ENCODE results near the gene FURIN. TPM values are rescaled to one million over a fixed set of nuclear protein-coding genes. Genes with fewer than 3 reads are reported as not detected.

Gene FURIN
- polyA plus RNA-seq, 3 donors: 6.5 to 47.3 (median 14.3) TPM

DNA sequence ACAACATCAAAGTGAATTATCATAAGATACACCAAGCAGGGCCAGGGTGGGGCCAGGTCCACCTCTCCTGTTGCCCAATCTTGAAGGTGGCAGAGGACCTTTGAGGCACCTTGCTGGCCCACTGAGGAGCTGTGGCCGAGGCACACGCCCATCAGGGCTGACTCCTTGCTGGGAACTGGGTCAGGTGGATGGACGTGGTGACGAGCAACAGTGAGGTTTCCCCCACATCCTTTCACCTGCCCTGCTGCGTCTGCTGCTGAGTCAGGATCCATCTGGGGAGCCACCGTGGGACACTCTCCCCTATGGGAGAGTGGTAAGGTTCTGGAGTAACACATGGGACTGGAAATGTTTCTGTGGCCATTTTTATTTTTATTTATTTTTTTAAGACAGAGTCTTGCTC lies 17.3 kb upstream of the FURIN start:
- no peak overlapping the region for H2AFZ ChIP-seq (ENCODE audit: insufficient read depth, low read depth, low read length, poor library complexity, severe bottlenecking)
- H3K9me3 ChIP-seq (replicated peaks in 1 of 2; ENCODE audit: control insufficient read depth in 1 of 2, insufficient read depth in 1 of 2, low read length in 2 of 2): no peaks in the 10 kb centered on the region
- H3K27me3 ChIP-seq (ENCODE audit: control insufficient read depth in 2 of 2, insufficient read depth in 2 of 2, low read length in 2 of 2): no peaks in the 10 kb centered on the region
- H3K4me1 ChIP-seq (ENCODE audit: control insufficient read depth in 1 of 2, insufficient read depth in 2 of 2, low read length in 2 of 2): peaks cover 26 to 48% of the 10 kb centered on the region in 2 donors
- Mint-ChIP-seq H3K27ac (peak overlapping the region in 5 of 7 donors; percentile 3 to 94 (median 54)), H3K9me3 (peaks cover 0 to 3% (median 0%) of the 10 kb centered on the region in 7 donors), H3K4me1 (peaks cover 43% of the 10 kb centered on the region), H3K36me3 (peaks cover 39 to 66% of the 10 kb centered on the region in 2 donors), H3K27me3 (ENCODE audit: low read depth in 3 of 3) (peaks cover 3 to 12% (median 7%) of the 10 kb centered on the region in 3 donors), H3K4me3 (peak overlapping the region in 1 of 2 donors; percentile 12)
- H3K79me2 ChIP-seq (ENCODE audit: insufficient read depth, low read length): peaks cover 8% of the 10 kb centered on the region
- no peak overlapping the region for H3K9ac ChIP-seq (ENCODE audit: insufficient read depth, low read length, poor library complexity, severe bottlenecking)
- DNase-seq: no peak
- TF ChIP-seq CTCF (IDR thresholded peaks at IDR 0.05): no peak
- H4K20me1 ChIP-seq (ENCODE audit: insufficient read depth, low read length): no peaks in the 10 kb centered on the region
- no peak overlapping the region for H3K4me2 ChIP-seq (replicated peaks; ENCODE audit: extremely low read depth, low read length, poor library complexity, severe bottlenecking)
- intact Hi-C loops (cut with micrococcal nuclease): no loop called here
- H3K4me3 ChIP-seq (replicated peaks in 1 of 3; ENCODE audit: low read depth in 2 of 3, low read length in 3 of 3): no peak overlapping the region
- no peak overlapping the region for H3K27ac ChIP-seq (ENCODE audit: low read depth in 1 of 2, low read length in 2 of 2)
- H3K36me3 ChIP-seq (replicated peaks in 1 of 2; ENCODE audit: control insufficient read depth in 1 of 2, insufficient read depth in 2 of 2, low read length in 2 of 2): peaks cover 5 to 12% of the 10 kb centered on the region in 2 donors
- no CpG with 5 or more reads among the region's 6 CpGs for WGBS (ENCODE audit: insufficient coverage)

- Histone ChIP-seq H3K79me2 (ENCODE audit: insufficient read depth, low read length) (peaks cover 3% of the 10 kb centered on the region), H4K20me1 (ENCODE audit: insufficient read depth, low read length) (no peaks in the 10 kb centered on the region), H3K4me2 (replicated peaks; ENCODE audit: extremely low read depth, low read length, poor library complexity, severe bottlenecking) (no peak overlapping the region), H3K4me3 (replicated peaks in 1 of 3; ENCODE audit: low read depth in 2 of 3, low read length in 3 of 3) (no peak overlapping the region), H3K9me3 (replicated peaks in 1 of 2; ENCODE audit: control insufficient read depth in 1 of 2, insufficient read depth in 1 of 2, low read length in 2 of 2) (no peaks in the 10 kb centered on the region), H3K4me1 (ENCODE audit: control insufficient read depth in 1 of 2, insufficient read depth in 2 of 2, low read length in 2 of 2) (peaks cover 26 to 56% of the 10 kb centered on the region in 2 donors), H3K9ac (ENCODE audit: insufficient read depth, low read length, poor library complexity, severe bottlenecking) (no peak overlapping the region), H3K27ac (ENCODE audit: low read depth in 1 of 2, low read length in 2 of 2) (peak overlapping the region in 1 of 2 donors; percentile 90), H3K36me3 (replicated peaks in 1 of 2; ENCODE audit: control insufficient read depth in 1 of 2, insufficient read depth in 2 of 2, low read length in 2 of 2) (peaks cover 5 to 12% of the 10 kb centered on the region in 2 donors), H2AFZ (ENCODE audit: insufficient read depth, low read depth, low read length, poor library complexity, severe bottlenecking) (no peak overlapping the region), H3K27me3 (ENCODE audit: control insufficient read depth in 2 of 2, insufficient read depth in 2 of 2, low read length in 2 of 2) (no peaks in the 10 kb centered on the region)
- Mint-ChIP-seq H3K36me3 (peaks cover 34 to 58% of the 10 kb centered on the region in 2 donors), H3K9me3 (peaks cover 0 to 3% (median 0%) of the 10 kb centered on the region in 7 donors), H3K4me3 (no peak overlapping the region), H3K27ac (peak overlapping the region; percentile 87 to 96 (median 94)), H3K27me3 (ENCODE audit: low read depth in 3 of 3) (peaks cover 0 to 12% (median 7%) of the 10 kb centered on the region in 3 donors), H3K4me1 (peaks cover 50% of the 10 kb centered on the region)
- WGBS (ENCODE audit: insufficient coverage): 93% methylated on average over 3 of the region's 5 CpGs
- no peak for TF ChIP-seq CTCF (IDR thresholded peaks at IDR 0.05)
- DNase-seq: no peak
- intact Hi-C loops (cut with micrococcal nuclease): no loop called here
These were observed 16.4 kb upstream of the FURIN start for GRCh38 chr15:90851940-90852339.
